HG03139 (cell line): ENCODE data around the gene TNKS1BP1.
"Not testable (repeated sequence)": the region's sequence is repeated elsewhere in the genome, so short reads cannot be mapped to it uniquely, and the experiment has no call there.

Experiments used
- ATAC-seq: cut with Tn5 transposase; IDR thresholded peaks from one replicate; pipeline ENCODE4 v1.9.1; 2021; ENCODE audit not compliant: unreplicated experiment

The TNKS1BP1 gene

DNA sequence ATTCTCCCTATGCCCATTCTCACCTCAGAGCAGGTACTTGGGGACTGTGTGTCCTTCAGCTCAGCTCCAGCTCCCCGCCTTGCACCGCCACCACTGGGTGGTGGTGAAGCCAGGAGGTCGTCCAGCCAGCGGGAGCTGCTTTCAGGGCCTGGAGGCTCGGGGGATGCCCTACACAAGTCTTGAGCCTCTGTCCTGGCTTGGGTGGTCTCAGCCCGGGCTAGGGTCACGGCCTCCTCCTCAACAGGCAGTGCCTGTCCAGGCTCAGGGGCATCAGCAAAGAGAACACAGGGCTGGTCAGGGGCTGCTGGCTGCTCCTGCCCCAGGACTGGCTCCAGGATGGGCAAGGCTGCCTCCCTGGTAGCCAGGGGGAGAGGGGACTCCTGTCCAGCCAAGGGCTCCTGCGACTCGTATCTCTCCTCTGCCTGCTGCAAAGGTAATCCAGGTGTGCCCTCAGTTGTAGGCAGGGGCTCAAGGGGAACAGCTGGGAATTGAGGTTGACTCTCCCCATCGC, 12.2 kb downstream of the TNKS1BP1 start:
- ATAC-seq = no peak

DNA sequence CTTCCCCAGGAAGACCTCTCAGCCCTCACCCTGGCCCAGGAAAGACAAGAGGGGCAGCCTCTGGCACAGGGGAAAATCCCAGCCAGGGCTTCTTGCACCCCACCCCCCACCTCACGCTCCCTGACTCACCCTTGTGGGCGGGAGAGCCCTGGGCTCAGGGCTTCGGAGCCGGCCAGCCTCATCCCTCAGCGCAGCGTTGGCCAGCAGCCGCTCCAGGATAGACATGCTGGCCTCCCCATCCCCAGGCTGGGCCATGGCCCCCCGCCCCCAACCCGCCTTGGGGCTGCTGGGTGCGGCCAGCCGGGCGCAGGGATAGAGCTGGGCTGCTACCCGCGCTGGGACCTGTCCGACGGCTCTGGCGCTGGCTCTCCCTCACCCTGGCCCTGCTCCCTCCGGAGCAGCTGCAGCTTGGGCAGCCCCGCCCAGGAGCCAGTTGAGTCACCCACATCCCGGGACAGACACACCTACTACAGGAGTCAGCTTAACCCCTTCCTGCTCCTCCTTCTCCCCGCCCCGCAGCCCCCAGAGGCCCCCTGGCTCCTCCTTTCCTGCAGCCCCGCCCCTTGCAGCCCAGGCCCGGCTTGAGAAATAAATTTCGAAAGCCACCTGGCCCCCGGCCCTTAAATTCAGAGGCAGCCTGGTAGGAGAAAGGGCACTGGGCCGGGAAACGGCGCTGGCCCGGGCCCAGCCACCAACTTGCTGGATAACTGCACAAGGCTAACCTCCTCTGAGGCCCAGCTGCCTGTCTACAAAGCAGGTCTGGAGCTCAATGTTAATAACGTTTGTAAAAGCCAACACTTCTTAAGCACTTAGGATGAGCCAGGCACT, 13.4 kb downstream of the TNKS1BP1 start:
- peak; percentile 98 for ATAC-seq

DNA sequence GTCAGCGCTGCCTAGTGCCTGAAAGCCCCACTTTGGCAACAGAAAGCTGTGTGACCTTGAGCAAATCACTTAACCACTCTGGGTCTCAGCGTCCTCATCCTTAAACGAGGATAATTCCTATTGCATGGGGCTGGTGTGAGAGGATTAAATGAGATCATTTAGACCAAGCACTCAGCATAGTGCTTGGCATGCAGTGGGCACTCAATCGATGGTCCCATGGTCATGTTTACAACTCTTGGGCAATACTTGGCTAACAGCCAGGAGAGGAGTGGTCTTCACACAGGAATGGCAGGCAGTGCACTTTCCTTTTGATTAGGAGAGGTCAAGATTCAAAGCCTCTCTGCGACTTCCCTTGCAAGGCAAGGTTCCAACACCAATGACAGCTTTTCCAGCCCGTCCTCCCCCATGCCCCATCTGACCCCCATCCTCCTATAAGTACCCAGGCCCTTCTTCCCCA, 14.1 kb downstream of the TNKS1BP1 start:
- no peak for ATAC-seq

GRCh38 chr11:57310091-57310490, 14.7 kb downstream of the TNKS1BP1 start:
- no peak for ATAC-seq

GRCh38 chr11:57309106-57310059, 15.4 kb downstream of the TNKS1BP1 start:
- ATAC-seq = no peak

- no peak for ATAC-seq
Observed at GRCh38 chr11:57308426-57309060, 16.2 kb downstream of the TNKS1BP1 start.

- no peak for ATAC-seq
Observed at GRCh38 chr11:57307666-57308270, 17.0 kb downstream of the TNKS1BP1 start.

DNA sequence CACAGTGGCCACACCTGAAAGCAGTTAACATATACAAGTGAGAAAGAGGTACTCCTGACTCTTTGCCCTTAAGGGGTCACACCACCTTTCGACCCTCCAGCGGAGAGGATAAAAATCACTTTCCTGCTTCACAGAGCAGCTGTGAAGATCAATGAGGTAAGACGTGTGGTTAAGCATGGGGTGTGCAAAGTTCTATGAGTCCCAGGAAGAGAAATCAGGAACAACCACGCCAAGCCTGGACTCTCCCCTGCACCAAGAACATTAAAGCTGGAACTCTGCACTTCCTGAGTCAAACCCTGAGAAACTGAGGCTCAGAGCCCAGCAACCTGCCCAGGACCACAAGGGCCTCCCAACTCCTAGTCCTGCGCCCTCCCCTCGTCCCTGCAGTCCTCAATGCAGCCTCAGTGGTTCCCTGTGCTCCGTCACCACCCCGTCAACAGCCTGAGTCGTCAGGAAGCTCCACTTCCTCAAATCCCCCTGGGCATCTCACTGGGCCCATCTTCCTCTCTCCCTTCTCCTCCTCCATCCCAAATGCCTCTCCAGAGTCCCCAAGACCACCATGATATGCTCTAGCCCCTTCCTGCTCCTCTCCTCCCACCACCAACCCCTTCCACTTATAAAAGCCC, 17.7 kb downstream of the TNKS1BP1 start:
- no peak for ATAC-seq

DNA sequence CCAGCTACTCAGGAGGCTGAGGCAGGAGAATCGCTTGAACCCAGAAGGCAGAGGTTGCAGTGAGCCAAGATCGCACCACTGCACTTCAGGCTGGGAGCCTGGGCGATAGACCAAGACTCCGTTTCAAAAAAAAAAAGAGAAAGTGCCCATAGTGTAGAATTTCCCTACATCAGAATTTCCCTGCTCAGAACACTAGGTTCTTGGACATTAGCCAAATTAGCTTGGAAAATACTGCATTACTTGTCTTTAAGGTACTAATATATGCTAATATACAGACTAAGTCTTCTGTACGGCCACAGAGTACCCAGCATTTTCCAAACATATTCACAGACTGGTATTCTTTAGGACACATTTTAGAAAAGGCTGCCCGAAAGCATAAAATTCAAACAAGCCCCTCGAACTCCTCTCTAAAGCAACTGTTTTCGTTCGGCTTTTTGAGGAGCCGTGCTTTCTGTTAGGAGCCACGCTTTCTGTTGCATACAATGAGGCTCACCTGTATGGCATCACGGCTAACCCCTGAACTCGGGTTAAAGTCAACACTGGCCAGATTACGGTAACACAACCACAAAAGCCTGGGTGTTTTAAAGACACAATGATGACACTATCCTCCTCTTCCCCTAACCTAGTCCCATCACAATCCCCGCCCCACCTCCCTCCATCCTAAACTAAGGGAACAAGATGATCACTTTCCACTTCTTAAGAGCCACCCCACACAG, 18.4 kb downstream of the TNKS1BP1 start:
- ATAC-seq = no peak

- no peak for ATAC-seq
Observed at GRCh38 chr11:57305523-57305922, 19.2 kb downstream of the TNKS1BP1 start.

DNA sequence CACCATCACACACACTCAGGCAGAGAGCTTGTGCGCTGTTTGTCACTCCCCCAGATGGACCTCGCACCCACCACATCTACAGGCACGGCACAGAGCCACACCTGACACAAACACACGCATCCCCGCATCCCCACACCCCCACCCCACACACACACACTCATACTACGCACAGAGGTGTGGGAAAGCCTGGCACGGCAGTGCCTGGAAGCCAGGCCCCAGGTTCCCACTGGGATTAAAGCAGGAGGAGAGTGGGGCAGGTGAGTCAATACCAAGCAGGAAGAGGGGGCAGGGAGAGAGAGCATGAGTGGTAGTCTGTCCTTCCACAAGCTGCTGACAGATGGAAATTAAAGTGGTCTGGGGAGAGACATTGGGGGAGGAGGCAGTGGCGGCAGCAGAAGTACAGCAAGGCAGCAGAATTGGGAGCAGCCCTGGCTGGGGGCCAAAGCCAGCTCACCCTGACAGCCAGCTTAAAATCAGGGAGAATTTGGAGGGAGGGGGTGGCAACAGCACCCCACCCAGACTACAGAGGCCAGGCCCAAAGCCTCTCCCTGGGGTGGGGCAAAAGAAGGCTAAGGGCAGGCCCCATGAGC, 20.7 kb downstream of the TNKS1BP1 start:
- no peak for ATAC-seq

- no peak for ATAC-seq
Observed at GRCh38 chr11:57303280-57303989, 21.3 kb downstream of the TNKS1BP1 start.

DNA sequence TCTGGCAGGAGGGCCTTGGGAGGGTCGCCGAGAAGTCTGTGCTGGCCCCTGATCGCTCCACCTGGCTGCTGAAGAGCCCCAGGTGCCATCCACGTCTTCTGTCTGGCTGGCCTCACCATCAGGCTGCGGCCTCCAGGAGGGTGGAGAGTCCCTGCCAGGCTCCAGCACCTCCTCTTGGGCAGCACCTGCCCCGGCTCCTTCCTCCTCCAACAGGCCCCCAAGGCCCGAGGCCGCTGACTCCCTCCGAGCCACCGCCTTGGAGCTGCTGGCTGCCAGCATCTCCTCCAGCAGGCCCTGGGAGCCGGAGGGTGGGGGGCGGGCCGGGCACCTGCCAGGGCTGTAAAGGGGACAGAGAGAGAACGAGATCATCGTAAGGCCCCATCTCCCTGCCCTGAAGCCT, 22.3 kb downstream of the TNKS1BP1 start:
- ATAC-seq = no peak

DNA sequence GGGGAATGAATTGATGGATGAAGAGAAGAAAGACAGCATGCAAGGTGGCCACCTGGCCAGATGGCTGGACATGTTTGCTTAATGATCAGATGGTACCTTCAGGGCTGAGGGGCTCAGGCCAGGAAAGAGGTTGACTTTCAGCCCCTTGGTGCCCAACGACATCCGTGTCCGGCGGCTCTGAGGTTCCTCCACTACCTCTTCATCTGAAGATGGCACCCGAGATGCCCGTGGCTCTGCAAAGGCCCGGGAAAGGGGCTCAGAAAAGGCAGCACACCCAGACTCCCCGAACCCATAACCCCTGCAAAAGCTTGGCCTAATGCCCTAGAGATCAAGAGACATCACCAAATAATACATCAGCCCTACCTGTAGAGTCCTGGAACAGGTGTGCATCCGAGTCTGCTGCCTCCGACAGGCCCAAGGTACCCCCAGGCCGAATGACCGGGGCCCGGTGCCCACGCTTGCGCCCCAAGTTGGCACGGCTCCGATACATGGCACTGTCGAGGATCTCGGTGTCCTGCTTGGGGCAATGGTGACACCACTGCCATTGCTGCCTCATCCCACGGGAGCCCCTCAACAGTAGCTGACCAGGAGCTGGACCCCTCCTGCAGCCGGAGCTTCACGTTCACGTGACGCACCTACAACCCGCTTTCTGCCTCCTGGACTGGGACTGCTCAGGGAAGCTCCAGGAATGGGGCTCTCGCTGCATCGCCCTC, 22.9 kb downstream of the TNKS1BP1 start:
- ATAC-seq = no peak

- no peak for ATAC-seq
Observed at GRCh38 chr11:57300785-57301184, 24.0 kb downstream of the TNKS1BP1 start.

DNA sequence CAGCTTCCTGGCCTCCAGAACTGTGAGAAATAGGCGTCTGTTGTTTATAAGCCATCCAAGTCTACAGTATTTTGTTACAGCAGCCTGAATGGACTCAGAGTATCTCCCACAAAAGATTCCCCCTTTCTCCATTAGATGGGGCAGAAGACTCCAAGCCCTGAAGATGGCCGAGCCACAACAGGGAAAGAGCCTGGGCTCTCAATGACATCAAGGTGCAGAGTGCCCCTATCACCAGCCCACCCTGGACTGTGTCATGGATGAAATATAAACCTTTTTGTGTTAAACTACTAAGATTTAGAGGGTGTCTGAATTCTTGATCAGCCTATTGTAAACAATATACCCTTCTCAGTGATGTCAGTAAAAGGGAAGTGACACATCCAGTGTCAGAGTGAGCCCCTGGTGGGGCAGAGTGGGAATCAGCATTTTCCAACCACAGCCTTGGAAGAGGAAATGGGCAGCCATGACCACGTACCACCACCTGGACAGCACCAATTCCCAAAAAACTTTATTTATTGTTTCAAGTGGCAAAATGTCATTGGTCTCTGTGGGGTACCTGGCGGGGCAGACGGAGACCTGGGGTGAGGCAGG, 25.5 kb downstream of the TNKS1BP1 start:
- ATAC-seq = no peak

DNA sequence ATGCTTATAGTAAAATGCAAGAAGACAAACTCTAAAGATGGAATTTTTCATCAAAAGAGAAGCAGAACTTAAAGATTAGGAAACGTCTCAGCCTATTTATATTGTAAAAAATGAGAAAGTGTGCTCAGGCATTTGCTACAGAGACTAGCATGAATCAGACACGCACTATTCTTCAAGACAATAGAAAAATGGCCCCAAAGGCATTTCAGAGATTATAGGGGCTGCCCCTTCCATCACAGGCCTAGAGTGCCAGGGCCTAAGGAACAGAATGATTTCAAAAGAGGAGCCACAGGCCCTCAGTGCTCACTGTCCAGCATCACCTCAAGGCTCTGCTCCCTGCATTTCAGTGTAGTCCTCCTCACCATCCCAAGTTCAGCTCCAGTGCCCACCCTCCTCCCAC, 27.5 kb downstream of the TNKS1BP1 start:
- no peak for ATAC-seq

DNA sequence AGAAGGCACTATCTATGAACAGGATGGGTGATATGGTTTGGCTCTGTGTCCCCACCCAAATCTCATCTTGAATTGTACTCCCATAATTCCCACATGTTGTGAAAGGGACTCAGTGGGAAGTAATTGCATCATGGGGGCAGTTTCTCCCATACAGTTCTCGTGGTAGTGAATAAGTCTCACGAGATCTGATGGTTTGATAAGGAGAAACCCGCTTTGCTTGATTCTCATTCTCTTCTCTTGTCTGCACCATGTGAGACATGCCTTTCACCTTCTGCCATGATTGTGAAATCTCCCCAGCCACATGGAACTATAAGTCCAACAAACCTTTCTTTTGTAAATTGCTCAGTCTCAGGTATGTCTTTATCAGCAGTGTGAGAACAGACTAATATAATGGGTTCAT, 28.5 kb downstream of the TNKS1BP1 start:
- not testable (repeated sequence) for ATAC-seq
